ELF-1 (cell line): Measurements from ENCODE around the gene EFHD1.

Source experiments
- DNase-seq: peaks from one replicate; pipeline ENCODE4 v3.0.0-alpha.2; 2016; ENCODE audit warnings: low read depth, low spot score

Gene EFHD1

DNA sequence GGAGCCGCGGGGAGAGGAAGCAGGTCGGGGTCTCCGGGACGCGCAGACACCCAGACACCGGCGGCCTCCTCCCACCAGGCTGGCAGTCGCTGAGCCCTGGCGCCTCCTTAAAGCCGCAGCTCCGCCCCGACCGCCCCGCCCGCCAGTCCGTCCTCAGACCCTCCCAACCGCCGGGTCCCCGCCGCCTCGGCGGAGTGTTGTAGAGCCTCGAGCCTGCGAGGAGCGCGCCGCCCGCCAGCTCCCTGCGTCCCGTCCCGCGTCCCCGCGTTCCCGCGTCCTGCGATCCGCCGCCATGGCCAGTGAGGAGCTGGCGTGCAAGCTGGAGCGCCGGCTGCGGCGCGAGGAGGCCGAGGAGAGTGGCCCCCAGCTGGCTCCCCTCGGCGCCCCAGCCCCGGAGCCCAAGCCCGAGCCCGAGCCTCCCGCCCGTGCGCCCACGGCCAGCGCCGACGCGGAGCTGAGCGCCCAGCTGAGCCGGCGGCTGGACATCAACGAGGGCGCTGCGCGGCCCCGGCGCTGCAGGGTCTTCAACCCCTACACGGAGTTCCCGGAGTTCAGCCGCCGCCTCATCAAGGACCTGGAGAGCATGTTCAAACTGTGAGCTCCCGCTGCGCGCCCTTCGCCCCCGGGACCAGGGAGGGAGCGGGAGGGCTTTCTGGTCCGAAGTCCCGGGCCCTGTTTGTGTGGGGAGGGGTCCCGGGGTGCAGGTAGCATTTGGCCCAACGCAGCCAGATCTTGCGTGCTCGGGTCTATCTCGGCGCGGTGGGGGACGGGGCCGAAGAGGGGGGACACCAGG, at the start of gene EFHD1:
TSS of gene EFHD1 (plus strand) at position 192 of the 793 bp plus-strand sequence. CDS start at position 293, 101 bp downstream.
- peak; percentile 87 for DNase-seq

DNA sequence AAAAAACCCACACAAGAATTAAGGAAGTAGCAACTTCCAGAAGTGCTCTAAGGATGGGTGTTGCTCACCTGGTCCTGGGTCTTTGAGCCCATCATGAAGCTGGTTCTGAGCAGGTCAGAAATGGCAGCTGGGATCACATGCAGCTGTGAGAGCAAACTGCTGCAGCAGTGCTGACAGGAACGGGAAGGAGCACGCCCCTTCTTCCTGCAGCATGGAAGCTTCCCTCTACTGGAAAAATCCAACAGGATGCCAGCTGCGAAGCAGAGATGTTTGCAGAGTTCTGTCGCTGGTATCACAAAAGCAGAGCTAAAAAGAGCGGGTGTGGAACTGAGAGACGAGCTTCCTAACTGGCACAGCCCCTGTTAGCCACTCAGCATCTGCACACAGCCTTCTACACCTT, 49.2 kb upstream of the EFHD1 start:
- DNase-seq: no peak

DNA sequence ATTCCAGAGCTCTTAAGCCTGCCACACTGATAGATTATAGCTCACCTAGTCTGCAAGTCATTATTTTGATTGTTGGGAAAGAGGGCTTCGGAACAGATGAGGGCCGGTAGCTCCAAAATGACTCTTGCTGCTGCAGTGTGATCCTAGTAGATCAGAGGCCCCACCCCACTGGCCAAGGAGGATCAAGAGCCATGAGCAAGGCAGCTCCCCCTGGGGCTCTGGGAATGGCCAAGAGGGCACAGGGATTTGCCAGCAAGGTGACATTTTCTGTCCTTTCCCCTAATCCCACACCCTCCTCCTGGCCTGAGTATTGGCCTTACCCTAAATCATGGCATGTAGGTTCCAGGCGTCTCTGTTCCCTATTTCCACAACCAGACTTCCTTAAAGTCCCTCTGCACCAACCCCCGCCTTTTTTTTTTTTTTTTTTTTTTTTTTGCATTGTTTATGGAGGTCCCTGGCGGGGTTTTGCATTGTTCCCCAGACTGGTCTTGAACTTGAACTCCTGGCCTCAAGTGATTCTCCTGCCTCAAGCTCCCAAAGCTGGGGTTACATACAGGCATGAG, 46.4 kb upstream of the EFHD1 start:
- no peak for DNase-seq

DNA sequence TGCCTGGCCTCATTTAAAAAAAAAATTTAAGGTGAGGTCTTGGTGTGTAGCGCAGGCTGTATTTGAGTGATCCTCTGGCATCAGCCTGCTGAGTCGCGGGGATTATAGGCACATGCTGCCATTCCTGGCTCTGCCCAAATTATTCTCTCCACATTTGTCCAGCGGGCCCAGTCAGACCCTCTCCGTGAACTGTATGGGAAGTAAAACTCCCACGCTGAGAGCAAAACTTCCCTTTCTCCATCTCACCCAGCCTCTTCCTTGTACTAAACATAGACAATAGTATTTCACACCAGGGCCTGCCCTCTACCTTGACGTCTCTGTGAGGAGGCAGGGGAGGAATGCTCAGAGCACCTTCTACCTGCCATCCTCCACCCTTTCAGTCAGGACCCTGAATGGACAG, 45.9 kb upstream of the EFHD1 start:
- no peak for DNase-seq

GRCh38 chr2:232588031-232588430, 45.4 kb upstream of the EFHD1 start:
- DNase-seq: no peak

DNA sequence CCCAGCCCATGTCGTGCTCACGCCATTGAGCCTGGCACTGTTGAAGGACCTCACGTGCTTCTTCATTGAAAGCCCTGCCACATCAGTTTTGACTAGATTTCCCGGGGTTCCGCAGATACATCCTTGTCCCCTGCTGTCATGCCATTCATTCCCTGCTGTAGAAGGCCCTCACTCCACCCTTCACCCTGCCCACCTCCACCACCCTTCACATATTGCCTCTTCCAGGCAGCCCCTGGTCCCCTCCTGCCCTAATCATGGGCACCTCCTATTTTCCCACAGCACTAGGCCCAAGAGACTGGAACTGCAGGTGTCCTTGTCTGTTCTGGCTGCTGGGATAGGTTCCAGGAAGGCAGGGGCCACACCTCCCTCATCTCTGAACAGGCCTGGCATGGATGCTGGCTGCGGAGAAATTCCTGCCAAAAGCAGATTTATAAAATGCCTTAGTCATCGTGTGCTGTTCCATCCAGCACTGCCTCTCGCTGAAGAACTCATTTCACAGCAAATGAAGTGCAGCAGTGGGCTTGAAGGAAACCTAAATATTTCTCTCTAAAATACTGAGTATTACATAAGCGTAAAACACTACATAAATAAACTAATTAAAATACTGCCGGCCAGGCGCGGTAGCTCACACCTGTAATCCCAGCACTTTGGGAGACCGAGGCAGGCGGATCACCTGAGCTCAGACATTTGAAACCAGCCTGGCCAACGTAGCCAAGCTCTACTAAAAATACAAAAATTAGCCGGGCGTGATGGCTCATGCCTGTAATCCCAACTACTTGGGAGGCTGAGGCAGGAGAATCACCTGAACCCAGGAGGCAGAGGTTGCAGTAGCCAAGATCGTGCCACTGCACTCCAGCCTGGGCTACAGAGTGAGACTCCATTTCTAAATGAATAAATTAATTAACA, 44.5 kb upstream of the EFHD1 start:
- DNase-seq: peak; percentile 30

DNA sequence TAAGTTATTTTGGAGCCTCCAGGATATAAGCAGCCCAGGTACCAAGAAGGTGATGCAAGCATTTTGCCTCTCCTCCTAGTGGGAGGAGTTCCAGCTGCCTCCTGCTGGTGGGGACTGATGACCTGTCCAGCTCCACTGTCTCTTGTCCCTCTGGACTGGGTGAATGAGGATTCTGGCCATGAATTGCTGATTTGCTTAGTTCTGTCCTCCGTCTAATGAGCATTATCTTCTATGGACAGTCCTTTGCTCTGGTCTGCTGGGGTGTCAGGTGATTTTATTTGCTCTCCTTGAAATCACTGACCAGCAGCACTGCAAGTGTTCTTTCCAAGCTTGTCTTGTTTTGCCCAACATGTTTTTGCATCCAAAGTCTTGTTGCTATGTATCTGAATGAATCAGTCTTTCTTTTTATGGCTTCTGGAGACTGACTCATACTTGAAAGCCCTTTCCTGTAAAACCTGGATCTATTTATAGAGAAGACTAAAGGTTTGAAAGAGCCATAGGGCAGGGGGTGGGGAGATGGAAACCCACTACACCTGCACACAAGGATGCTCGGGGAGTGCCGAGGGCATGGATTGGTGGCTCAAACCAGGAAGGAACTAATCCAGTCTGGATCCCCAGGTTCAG, 40.5 kb upstream of the EFHD1 start:
- peak; percentile 18 for DNase-seq

DNA sequence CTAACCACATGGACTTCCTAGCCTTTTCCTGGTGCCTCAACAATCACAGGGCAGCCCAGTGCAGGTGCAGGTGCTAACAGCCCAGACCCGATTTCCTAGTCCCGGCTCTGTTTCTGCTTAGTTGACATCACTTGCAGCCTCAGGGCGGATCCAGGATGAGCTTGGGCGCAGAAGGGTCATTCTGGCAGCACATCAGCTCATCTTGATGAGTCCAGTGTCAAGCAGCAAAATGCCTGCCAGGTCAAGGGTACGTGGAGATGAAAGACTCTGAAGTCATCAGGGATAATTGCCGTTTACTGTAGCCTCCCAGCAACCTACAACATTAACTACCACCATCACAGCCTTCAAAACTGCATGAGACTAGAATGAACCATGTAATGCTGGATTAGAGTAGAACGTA, 39.4 kb upstream of the EFHD1 start:
- peak; percentile 20 for DNase-seq

GRCh38 chr2:232597362-232598079, 35.9 kb upstream of the EFHD1 start:
- DNase-seq: no peak

- DNase-seq: peak; percentile 34
These were observed 35.1 kb upstream of the EFHD1 start for GRCh38 chr2:232598293-232598692.

GRCh38 chr2:232600053-232600773, 33.2 kb upstream of the EFHD1 start:
- peak; percentile 42 for DNase-seq

DNA sequence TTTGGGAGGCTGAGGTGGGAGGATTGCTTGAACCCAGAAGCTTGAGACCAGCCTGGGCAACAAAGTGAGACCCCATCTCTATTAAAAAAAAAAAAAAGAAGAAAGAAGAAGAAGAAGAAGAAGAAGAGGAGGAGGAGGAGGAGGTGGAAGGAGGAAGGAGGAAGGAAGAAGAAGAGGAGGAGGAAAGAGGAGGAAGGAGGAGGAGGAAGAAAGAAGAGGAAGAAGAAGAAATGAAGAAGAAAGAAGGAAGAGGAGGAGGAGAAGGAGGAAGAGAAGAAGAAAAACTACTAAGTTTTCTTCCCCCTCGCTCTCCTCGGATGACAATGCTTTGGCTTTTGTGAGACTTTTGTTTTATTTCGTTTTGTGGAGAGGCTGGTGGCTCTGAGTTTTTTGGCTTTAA, 30.1 kb upstream of the EFHD1 start:
- DNase-seq: no peak

- DNase-seq: no peak
These were observed 28.9 kb upstream of the EFHD1 start for GRCh38 chr2:232604535-232604934.

DNA sequence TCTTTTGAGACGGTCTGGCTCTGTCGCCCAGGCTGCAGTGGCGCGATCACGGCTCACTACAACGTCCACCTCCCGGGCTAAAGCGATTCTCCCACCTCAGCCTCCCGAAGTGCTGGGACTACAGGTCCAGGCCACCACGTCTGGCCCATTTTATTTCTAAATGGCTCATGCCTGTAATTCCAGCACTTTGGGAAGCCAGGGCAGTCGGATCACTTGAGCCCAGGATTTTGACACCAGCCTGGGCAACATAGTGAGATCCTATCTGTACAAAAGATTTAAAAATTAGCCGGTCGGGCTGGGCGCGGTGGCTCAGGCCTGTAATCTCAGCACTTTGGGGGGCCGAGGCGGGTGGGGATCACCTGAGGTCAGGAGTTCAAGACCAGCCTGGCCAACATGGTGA, 26.4 kb upstream of the EFHD1 start:
- DNase-seq: no peak

DNA sequence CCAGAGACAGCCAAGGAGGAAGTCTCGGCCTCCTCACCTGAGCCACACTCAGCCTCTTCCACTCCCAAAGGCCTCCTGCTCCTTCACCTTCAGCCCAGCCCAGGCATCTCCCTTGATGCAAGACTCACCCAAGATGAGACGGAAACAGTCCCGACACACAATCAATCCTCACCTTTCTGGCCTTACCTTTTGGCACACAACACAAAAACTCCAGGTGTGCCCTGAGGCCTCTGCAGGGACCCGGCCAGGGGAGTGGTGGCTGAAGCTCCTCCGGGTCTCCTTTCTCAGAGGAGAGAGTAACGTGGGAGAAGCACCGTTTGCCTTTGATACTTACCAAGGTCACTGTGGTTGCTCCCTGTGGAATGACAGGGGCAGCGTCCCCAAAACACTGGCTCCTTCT, 23.8 kb upstream of the EFHD1 start:
- DNase-seq: peak; percentile 48

DNA sequence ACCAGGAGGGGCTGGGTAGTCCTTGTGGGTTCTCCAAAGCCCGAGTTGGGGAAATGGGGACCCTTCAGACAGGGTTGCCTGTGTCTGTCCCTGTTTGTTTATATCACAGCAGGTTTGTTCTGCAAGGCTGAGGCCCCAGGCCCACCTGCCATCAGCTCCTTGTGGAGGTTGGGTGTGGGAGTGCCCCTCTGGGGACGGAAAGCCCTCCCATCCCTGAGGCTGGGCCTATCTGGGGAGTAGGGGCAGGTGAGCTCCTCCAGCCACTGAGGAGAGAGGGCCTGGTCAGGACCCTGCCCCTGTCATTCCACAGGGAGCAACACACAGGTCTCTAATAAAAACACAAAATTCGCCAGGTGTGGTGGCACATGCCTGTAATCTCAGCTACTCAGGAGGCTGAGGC, 23.3 kb upstream of the EFHD1 start:
- peak; percentile 57 for DNase-seq

- DNase-seq: no peak
These were observed 22.3 kb upstream of the EFHD1 start for GRCh38 chr2:232611061-232611460.

DNA sequence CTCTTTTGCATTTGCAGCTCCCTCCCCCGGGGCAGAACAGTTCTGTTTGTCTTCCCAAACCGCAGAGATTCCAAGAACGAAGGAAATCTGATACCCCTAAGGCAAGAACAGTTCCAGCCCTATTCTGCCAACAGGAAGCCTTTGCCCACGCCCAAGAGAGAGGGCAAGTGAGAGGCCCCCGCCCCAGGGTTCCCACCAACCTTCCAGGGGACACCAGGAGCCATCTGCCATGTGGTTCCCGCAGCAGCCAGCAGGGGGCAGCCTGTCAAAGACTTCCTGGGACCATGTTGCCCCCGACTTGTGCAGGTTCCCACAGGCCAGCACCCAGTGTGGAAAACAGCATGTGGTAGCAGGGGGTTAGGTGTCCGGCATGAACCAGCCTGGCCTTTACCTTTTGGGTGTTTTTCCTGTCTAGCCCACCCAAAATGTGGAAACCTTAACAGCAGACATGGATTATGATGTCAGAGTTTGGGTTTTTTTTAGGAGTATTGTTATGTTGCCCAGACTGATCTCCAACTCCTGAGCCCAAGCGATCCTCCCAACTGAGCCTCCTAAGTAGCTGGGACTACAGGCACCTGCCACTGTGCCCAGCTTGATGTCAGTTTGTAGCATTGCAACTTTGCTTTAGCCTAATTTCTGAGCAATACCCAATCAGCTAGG, 21.7 kb upstream of the EFHD1 start:
- DNase-seq: peak; percentile 95

GRCh38 chr2:232613538-232614134, 19.8 kb upstream of the EFHD1 start:
- no peak for DNase-seq

DNA sequence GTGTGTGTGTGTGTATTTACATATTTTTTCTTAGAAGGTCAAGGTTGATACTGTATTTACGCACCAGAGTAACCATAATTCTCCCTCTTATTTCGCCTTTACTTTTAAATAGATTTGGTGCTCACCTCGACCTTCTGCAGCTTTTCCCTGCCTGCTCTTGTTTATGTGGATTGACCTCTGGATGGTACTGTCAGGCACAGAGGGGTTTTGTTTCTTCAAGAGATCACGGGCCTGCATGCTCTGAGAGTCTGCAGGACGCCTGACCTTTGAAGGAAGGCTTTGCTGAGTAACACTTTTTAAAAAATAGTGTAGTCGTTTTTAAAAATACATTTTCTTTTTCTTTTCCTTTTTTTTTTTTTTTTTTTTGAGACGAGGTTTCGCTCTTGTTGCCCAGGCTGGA, 18.1 kb upstream of the EFHD1 start:
- DNase-seq: no peak
